Heart right ventricle (tissue), 16 donors: ENCODE results near the gene LIN7A. TPM values are rescaled to one million over a fixed set of nuclear protein-coding genes. Genes with fewer than 3 reads are reported as not detected.

Experiments
- ATAC-seq, 8 donors: fragments of 200-7000 bp; cut with Tn5 transposase; one replicate each; pipeline ENCODE4 v1.9.1; 2020; ENCODE audit warnings: mild to moderate bottlenecking in 8 of 8, moderate library complexity in 8 of 8, moderate number of reproducible peaks in 1 of 8
- DNase-seq, 2 donors: peaks; one replicate each; pipeline ENCODE4 v3.0.0-alpha.2; 2020
- H3K27ac ChIP-seq, 10 donors: fragments of 200-600 bp; sonication (generic) in 2 of 10; one replicate each; pipeline versions ENCODE4 v1.5.0 to v1.8.0; 2020 to 2022; ENCODE audit warnings: mild to moderate bottlenecking in 3 of 10
- H3K27me3 ChIP-seq, 7 donors: fragments of 200-600 bp; one replicate each; pipeline ENCODE4 v1.8.0; 2021 to 2022; ENCODE audit warnings: mild to moderate bottlenecking in 2 of 7
- H3K36me3 ChIP-seq, 9 donors: fragments of 200-600 bp; sonication (generic) in 1 of 9; one replicate each; pipeline versions ENCODE4 v1.5.0 to v1.8.0; 2020 to 2022; ENCODE audit warnings: mild to moderate bottlenecking in 2 of 9
- H3K4me1 ChIP-seq, 9 donors: fragments of 200-600 bp; sonication (generic) in 1 of 9; one replicate each; pipeline versions ENCODE4 v1.5.0 to v1.8.0; 2020 to 2022; ENCODE audit warnings: mild to moderate bottlenecking in 4 of 9
- H3K4me3 ChIP-seq, 10 donors: fragments of 200-600 bp; sonication (generic) in 2 of 10; one replicate each; pipeline versions ENCODE4 v1.5.0 to v1.8.0; 2020 to 2022; ENCODE audit warnings: mild to moderate bottlenecking in 7 of 10, moderate library complexity in 2 of 10
- H3K9me3 ChIP-seq, 11 donors: fragments of 200-600 bp in 10 of 11; sonication (generic) in 2 of 11; one replicate each; pipeline versions ENCODE4 v1.5.0 to v1.8.0; 2013 to 2022; ENCODE audit warnings: mild to moderate bottlenecking in 2 of 11, control low read depth in 1 of 11, moderate library complexity in 1 of 11
- WGBS, 2 donors: extraction: QIAGEN DNeasy Blood & Tissue Kit; methylation state at CpG; one replicate each; pipeline ENCODE4 v1.1.7; 2013; ENCODE audit warnings: inconsistent platforms in 1 of 2; 5-methylcytosine and 5-hydroxymethylcytosine counted together
- intact Hi-C, 10 donors: fragments of 100-400 bp; cut with DNase I; formaldehyde crosslinking; loops; one replicate each; pipeline versions ENCODE4 v1.11.1 to v1.14.2; 2022
- polyA plus RNA-seq, 2 donors: library from polyadenylated mRNA; stranded (reverse); fragments of 200-250 nt; gene quantifications; one replicate each; pipeline ENCODE4 v1.2.3, GENCODE V29; 2013
- total RNA-seq, 10 donors: library from RNA; stranded (reverse); fragmentation: NEBNext Ultra II Directional in 3 of 10; extraction: Animal tissue kit (Norgen Biotek cat#: 25700) in 3 of 10; gene quantifications; one replicate each; pipeline versions ENCODE4 v1.2.1 to v1.2.4, GENCODE V29; 2021 to 2023
- TF ChIP-seq, protein P1 (sequence below), 9 donors: fragments of 200-600 bp; sonication (generic) in 2 of 9; IDR thresholded peaks; one replicate each; pipeline versions ENCODE4 v1.5.0 to v1.8.0; 2021 to 2022; ENCODE audit warnings: antibody characterized with exemption in 9 of 9, mild to moderate bottlenecking in 5 of 9, moderate library complexity in 1 of 9
- donor health status: Arrhythmogenic right ventricular cardiomyopathy.
- donor health status: ischemic (EF 13 %, LVEDD 7.1; RV severe dilation, severe dysfunction).
- donor health status: healthy with polysubstance abuse.
- donor health status: DM: no; HTN: yes; CAD: no.
- donor health status: DM: no; HTN: no; CAD: no.
- donor health status: ischemic (EF 25% LVEDD 6.9; RV normal size, moderate dysfunction).
- donor health status: ischemic (EF 25% LVEDD 5.7; RV mildly dilated, moderate dysfunction).
- donor health status: healthy.
- donor health status: DM: yes; HTN: yes; CAD: no.
- donor health status: Ischemic cardiomyopathy.
- donor health status: ischemic (EF 35%, LVEDD 5.7; RV mildly dilated, moderate dysfunction).
- donor health status: nonischemic (EF 11% LVEDD 7.7; RV severe dilation, severe dysfunction).
- donor health status: DM: yes; HTN: yes; CAD: no.
- donor health status: PGD.
- donor health status: ischemic (EF 29% LVEDD 5.4; RV normal size, mild dysfunction).
- donor health status: nonischemic (EF 23%, LVEDD 6.1; RV moderate dilation, normal function).

The LIN7A gene
- total and polyA plus RNA-seq, 12 donors = 6.2 to 15.3 (median 10.2) TPM

DNA sequence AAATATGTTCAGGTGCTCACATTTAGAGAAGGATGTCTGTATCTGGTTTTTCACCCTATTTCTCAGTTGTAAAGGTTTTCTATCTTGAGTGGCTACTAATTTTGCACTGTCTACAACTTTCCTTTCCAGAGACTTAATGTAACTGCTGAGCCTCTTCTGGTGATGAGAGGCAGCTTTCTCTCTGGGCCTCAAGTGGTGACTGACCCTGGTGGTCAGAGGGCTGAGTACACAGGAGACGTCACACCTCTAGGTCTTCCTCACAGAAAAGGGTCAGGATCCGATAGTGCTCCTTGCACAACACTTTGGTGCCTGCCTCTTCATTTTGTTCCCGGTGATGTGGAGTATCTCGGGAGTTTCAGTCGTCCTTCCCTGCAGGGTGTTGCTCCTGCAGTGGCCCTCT lies 76.8 kb downstream of the LIN7A start:
- H3K27ac ChIP-seq = no peak overlapping the region
- H3K4me3 ChIP-seq = no peak overlapping the region
- intact Hi-C loops = no loop called here
- peaks cover 0 to 39% (median 10%) of the 10 kb centered on the region in 9 donors for H3K4me1 ChIP-seq
- H3K27me3 ChIP-seq = no peaks in the 10 kb centered on the region
- DNase-seq (no peak), ATAC-seq (no peak)
- no peaks in the 10 kb centered on the region for H3K36me3 ChIP-seq
- WGBS, 2 donors = 85 to 93% methylated on average over 5 of the region's 5 CpGs
- no peaks in the 10 kb centered on the region for H3K9me3 ChIP-seq
- TF ChIP-seq, protein P1, sequence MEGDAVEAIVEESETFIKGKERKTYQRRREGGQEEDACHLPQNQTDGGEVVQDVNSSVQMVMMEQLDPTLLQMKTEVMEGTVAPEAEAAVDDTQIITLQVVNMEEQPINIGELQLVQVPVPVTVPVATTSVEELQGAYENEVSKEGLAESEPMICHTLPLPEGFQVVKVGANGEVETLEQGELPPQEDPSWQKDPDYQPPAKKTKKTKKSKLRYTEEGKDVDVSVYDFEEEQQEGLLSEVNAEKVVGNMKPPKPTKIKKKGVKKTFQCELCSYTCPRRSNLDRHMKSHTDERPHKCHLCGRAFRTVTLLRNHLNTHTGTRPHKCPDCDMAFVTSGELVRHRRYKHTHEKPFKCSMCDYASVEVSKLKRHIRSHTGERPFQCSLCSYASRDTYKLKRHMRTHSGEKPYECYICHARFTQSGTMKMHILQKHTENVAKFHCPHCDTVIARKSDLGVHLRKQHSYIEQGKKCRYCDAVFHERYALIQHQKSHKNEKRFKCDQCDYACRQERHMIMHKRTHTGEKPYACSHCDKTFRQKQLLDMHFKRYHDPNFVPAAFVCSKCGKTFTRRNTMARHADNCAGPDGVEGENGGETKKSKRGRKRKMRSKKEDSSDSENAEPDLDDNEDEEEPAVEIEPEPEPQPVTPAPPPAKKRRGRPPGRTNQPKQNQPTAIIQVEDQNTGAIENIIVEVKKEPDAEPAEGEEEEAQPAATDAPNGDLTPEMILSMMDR (IDR thresholded peaks at IDR 0.05) = no peak

DNA sequence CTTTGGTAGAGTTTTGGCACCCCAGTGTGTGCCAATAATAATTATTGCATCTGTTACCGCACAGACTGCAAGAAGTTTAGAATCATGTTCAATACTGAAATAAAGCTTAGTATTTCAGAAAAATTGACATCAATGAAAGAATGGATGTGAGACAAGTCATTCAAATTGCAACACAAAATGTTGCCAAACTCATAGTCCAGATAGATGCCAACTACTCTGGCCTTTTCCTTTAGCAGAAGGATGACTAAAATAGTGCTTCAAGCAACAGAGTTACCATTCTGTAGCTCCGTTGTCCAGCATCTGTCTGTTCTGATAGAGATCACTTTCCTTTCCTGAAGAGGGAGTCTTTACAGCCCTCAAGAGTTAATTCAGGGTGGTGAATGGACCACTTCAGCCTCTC lies 77.5 kb downstream of the LIN7A start:
- no peak for DNase-seq
- H3K36me3 ChIP-seq = no peaks in the 10 kb centered on the region
- no peaks in the 10 kb centered on the region for H3K9me3 ChIP-seq
- intact Hi-C loops = no loop called here
- H3K4me1 ChIP-seq = peaks cover 0 to 39% (median 8%) of the 10 kb centered on the region in 9 donors
- H3K4me3 ChIP-seq = no peak overlapping the region
- TF ChIP-seq, protein P1 (IDR thresholded peaks at IDR 0.05) = no peak
- no peak overlapping the region for H3K27ac ChIP-seq
- WGBS, 2 donors = 67 to 75% methylated on average over 2 of the region's 2 CpGs
- ATAC-seq = peak in 1 of 8 donors; percentile 27
- no peaks in the 10 kb centered on the region for H3K27me3 ChIP-seq

DNA sequence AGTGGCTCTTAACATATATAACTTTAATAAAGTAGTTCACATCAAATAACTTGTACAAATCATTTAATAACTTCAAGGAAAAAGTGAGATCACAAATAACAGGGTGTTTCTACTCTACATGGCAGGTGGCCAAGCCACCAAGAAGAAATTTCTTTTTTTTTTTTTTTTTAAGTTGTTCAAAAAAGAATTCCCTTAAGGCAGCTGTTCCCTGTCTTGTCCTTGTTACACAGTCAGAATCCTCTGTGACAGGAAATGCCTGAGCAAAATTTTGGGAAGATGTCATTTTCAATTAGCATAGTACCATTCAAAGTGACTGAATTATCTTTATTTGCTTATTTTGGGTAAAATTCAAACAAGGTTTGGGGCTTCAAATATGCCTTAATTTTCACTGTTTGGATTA lies 79.4 kb downstream of the LIN7A start:
- no peak for DNase-seq
- no peaks in the 10 kb centered on the region for H3K9me3 ChIP-seq
- TF ChIP-seq, protein P1 (IDR thresholded peaks at IDR 0.05) = no peak
- peak in 5 of 8 donors; percentile 31 to 58 (median 55) for ATAC-seq
- no peak overlapping the region for H3K4me3 ChIP-seq
- no peaks in the 10 kb centered on the region for H3K36me3 ChIP-seq
- H3K4me1 ChIP-seq = peaks cover 0 to 27% (median 0%) of the 10 kb centered on the region in 9 donors
- H3K27me3 ChIP-seq = no peaks in the 10 kb centered on the region
- intact Hi-C loops = no loop called here
- no peak overlapping the region for H3K27ac ChIP-seq

DNA sequence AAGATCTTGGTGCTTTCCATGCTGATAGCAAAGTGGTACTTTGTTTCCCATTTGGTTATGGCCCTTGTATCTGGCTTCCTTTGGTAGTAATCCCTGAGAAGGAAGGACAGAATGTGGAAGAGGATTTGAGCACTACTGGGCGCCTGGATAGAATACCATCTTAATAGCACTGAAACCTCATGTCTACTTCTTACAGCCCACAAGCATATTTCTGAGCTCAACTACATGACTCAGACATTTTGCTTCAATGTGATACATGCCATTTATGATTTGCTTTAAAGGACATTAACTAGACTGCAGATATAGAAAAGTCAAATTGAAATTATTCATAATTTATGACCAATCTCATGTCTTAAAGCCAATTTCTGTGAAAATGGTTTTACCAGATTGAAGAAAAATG lies 80.4 kb downstream of the LIN7A start:
- no peak for DNase-seq
- WGBS, 2 donors = 90 to 96% methylated on average over 1 of the region's 1 CpG
- Histone ChIP-seq H3K4me1 (peaks cover 0 to 23% (median 0%) of the 10 kb centered on the region in 9 donors), H3K27ac (no peak overlapping the region), H3K4me3 (no peak overlapping the region), H3K36me3 (no peaks in the 10 kb centered on the region), H3K27me3 (no peaks in the 10 kb centered on the region), H3K9me3 (no peaks in the 10 kb centered on the region)
- TF ChIP-seq, protein P1 (IDR thresholded peaks at IDR 0.05) = no peak
- intact Hi-C loops = no loop called here
- ATAC-seq = no peak
